HL-60/S4 treated with phorbol 12-myristate 13-acetate at 8.2 ng/mL for 4 days and 3 days (cell line): Measurements from ENCODE around the gene MAGI3.

Source experiments
- in situ Hi-C: fragments of 300-500 bp; cut with MboI; formaldehyde crosslinking; loops from 2 replicates; pipeline ENCODE4 v1.15.0; 2022; ENCODE audit warnings: low sequenced_read_pairs

Gene MAGI3

GRCh38 chr1:113389953-113390834, at the start of gene MAGI3:
MAGI3 (plus strand) TSS chr1:113390515; CDS start chr1:113391034, 519 bp downstream.
- in situ Hi-C loops = no loop called here

- in situ Hi-C loops = no loop called here
Measured at GRCh38 chr1:113353580-113353979, 36.7 kb upstream of the MAGI3 start.

DNA sequence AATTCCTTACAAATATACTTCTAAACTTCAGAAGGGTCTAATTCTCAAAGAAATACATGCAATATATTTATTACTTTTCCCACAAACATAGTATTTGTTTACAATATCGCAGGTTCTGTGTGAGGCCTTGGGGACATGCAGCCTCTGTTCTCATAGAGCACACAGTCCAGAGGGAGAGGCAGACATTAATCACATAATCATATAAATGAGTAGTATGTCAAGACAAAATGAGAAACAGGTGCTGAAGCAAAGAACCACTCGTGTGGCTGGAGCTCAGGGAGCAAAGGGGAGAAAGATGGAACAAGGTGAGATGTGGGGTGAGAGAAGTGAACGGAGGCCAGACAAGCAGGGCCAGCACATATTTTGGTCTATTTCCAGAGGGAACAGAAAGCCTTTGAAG, 26.4 kb upstream of the MAGI3 start:
- in situ Hi-C loops = no loop called here

- in situ Hi-C loops = no loop called here
Measured at GRCh38 chr1:113369040-113369439, 21.3 kb upstream of the MAGI3 start.

DNA sequence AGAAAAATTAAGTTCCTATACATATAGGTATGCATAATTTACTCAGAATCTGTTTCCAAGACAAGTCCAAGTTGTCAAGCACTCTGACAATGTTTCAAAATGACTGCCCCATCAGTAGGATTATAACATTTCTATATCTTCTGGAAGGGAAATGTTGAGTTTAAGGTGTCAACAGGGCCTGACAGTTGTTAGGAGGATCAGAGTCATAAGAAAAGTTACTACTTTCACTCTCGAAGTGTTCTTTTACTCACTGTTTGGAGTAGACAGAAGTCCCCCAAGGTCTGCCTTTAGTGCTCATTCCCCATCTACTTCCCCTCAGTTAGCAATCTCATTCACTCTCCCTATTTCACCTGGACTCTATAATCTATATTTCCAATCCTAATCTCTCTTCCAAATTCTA, 20.6 kb upstream of the MAGI3 start:
- in situ Hi-C loops = no loop called here

GRCh38 chr1:113370868-113371267, 19.4 kb upstream of the MAGI3 start:
- in situ Hi-C loops = no loop called here

DNA sequence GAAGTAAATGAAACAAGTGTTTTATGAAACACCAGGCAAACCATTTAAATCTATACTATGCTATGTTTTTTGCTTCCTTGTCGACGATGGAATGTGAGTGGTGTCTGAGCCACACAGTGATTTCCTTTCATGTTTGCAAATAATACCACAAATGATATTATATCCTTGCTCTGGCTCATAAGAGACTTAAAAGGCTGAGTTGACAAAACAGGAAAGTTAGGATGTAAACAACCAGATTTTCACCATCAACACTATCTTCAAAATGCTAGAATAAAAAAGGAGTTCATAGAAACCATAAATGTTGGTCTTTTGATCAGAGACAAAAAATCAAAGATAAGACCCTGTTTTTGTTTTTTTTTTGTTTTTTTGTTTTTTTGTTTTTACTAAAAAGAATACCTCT, 17.8 kb upstream of the MAGI3 start:
- in situ Hi-C loops = no loop called here

DNA sequence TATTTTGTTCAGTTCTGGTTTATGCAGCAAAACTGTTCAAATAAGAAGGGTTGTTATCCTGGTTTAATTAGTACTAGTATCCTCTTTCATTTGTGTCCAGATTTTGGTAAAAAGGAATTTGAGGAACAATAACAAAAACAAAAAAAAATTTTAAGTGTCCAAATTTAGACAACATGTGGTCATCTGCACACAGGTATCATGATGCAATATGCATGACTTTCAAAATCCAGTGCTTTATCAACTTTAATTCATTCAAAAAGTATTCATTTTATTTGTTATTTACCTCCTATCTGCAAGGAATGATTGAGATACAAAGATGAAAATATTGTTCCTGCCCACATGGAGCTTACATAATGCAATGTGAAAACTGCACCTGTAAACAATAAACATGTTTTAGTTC, 16.7 kb upstream of the MAGI3 start:
- in situ Hi-C loops = no loop called here

DNA sequence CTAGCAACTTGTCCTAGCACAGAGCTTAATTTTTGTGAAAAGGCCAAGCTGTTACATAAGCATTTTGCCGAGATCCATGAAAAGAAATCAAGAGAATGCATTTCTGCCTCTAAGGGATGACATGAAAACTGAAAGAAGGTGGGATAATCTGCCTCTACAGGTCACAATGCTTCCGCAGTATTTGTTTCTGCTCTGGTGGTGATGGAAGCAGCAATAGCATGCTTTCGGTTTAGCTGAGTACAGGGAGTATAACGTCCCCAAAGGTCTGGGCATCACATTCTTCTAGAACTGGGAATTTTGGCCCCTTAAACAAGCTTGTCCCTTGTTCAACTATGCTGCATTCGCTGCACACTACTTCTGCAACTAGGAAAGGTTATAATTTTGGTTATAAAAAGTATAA, 14.4 kb upstream of the MAGI3 start:
- in situ Hi-C loops = no loop called here

DNA sequence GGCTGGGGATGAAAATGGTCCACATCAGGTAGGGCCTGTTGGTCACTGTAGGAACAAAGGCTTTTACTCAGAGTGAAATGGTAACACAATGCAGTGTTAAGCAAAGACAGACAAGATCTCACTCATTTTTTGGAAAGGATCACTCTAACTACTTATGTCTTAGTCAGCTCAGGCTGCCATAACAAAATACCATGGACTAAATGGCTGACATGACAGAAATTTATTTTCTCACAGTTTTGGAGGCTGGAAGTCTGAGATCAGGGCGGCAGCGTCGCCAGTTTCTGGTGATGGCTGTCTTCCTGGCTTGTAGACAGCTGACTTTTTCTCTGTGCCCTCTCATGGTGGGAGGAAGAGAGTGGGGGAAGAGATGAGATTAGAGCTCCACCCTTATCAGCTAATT, 10.2 kb upstream of the MAGI3 start:
- in situ Hi-C loops = no loop called here

DNA sequence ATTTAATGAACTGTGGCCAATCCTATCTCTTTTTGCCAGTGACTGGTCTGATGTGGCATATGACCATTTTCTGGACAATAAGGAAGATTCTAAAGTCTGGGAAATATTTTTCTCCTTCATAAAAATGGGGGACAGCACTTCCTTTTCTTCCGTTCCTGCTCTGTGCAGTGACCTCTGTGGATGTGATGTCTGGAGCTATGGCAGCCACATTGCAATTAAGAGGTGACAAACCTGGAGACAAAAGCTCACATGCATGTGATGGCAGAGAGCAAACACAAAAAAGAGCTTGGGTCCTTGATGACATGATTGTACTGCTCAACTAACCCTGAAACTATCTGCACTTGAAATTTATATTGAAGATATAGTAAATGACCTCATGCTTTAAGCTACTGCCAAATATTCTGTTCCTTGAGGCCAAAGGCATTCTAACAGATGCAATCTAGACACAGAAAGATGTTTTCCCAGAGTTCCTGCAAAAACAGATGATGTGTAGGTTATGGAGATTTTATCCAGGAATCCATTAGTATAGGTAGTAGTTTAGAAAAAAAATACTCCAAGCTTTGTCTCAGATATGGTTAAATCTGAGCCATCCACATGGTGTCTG, 2.2 kb upstream of the MAGI3 start:
- in situ Hi-C loops = no loop called here

DNA sequence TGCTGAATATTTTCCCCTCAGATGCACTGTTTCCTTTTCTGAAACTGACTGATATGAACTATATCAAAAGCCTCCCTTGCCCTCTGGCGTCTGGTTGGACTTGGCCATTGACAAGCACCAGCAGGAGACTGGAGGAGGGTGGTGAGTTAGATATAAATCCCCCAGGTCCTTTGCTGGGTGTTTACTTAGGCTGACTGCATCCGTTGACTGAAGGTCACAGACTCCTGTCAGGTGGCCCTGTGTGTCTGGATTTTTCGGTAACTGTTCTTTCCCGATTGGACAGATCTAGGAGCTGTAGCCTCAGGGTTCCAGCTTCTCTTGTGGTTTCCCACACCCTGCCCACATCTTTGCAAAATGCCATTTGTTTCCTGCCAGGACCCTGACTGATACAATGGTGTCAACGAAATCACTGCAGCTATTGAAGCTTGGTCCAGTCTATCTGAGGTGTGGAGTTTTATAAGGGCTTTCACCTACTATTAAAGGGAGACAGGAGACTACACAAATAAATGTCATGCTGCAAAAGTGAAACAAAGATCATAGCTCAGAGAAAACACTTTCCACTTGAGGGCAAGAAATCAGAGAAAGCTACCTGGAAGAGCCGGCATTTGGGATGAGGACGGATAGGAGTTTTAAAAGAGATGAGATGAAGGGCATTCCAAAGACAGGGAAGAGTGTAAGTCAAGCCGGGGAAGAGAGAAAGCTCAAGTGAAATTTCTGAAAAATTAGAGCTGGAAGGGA, 1.5 kb upstream of the MAGI3 start:
- in situ Hi-C loops = no loop called here

- in situ Hi-C loops = no loop called here
Measured at GRCh38 chr1:113389359-113389952, 859 bp upstream of the MAGI3 start.

- in situ Hi-C loops = no loop called here
Measured at GRCh38 chr1:113390871-113391648, 745 bp downstream of the MAGI3 start.

DNA sequence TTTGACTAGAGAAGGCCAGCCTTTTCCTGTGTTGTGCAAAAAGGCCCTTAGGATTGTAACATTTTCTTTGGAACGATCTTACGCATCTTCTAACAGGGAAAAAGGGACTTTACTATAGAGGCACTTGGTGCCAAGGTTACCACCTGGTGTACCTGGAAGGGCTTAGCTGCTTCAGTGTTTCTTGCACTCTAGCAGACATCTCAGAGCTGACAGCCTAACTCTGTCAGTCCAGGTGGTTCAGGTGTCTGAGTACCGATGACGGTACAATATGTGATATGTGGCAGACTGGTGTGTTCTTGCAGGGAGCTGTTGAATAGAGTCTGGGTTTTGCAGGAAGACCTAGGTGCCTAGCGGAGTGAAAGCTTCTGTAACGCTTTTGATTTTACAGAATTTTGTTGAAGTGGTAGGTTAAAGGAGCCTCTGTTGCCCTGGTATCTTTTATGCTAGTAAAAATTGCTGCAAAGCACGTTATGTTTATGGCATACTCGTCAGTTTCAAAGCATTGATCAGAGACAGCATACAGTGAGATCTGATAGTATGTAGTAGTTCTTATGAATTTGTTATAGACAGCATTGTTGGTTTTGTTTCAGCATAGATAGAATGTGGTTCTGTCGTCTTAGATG, 1.4 kb downstream of the MAGI3 start:
- in situ Hi-C loops = no loop called here

- in situ Hi-C loops = no loop called here
Measured at GRCh38 chr1:113392541-113393128, 2.3 kb downstream of the MAGI3 start.

DNA sequence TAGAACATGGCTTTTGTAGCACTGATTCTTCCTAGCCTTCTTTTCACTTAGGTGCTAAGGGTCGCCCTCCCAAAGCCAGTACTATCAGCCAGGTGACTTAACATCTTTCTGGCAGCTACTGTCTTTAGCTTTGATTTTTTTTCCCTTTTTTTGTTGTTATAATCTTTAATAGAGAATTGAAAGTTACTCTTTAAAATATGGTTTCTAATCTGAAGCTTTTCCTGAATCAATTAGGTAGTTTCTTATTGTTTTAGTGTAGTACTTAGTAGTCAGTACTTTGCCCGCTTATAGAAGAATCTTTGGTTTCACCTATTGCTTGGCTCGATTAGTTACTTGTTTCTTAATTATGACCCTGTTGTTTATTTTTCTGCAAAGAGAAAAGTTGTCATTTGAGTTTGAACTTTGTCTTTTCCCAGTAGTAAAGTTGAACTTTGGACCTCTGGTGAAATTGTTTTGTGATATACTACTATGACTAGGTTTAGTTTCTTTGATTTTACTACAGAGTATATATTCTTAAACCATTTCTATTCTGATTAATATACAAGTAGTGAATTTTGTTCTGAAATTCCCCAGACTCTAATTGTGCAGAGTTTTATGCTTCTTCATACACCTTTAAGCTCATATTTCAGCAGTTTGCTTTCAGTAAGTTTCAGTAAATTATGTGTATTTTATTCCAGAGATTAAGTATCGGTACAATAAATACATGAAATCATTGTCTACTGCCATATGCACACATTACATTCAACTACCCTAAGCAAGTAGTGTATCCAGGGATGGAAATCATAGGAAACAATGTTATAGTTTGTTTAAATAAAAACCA, 3.9 kb downstream of the MAGI3 start:
- in situ Hi-C loops = no loop called here

DNA sequence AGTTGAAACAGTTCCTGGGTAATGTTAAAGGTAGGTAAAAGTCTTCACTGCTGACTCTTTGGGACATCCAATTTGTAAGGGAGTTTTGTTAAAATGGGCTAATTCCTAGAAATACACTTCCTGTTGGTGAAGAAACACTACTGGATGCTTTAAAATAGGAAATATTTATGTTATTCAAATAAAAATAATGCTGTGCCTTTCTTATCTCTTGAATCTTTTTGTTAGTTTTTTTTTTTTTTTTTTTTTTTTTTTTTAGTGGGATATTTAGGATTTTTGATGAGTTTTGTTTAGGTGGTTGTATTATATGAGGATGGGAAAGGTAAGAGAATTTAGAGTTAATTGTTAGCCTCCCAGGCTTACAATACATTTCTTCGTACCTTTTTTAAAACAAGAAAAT, 4.5 kb downstream of the MAGI3 start:
- in situ Hi-C loops = no loop called here

GRCh38 chr1:113396102-113396501, 5.8 kb downstream of the MAGI3 start:
- in situ Hi-C loops = no loop called here
